Fibroblast of pulmonary artery (primary cell): ENCODE results near the gene LRMDA.
A peak's percentile ranks its signal among the peaks of the same experiment; 100 is the strongest.

Experiments
- DNase-seq: peaks from one replicate; pipeline ENCODE4 v3.0.0-alpha.2; 2010; ENCODE audit warnings: low read depth
- H3K4me3 ChIP-seq: replicated peaks from 2 replicates; pipeline ENCODE4 v1.5.1; 2011; ENCODE audit warnings: low read depth, mild to moderate bottlenecking, control low read depth, low read length, moderate library complexity
- CTCF ChIP-seq: IDR thresholded peaks from 2 replicates; pipeline ENCODE4 v1.5.1; 2011; ENCODE audit warnings: mild to moderate bottlenecking, control low read depth, low read length, inconsistent platforms; ENCODE audit errors: missing control alignments

LRMDA gene

GRCh38 chr10:76245951-76246495 lies 814.6 kb downstream of the LRMDA start:
- no peak for DNase-seq
- no peak overlapping the region for H3K4me3 ChIP-seq
- TF ChIP-seq CTCF: no peak

GRCh38 chr10:76248649-76249200 lies 817.3 kb downstream of the LRMDA start:
- DNase-seq: peak; percentile 27
- TF ChIP-seq CTCF: no peak
- H3K4me3 ChIP-seq: no peak overlapping the region

- H3K4me3 ChIP-seq: no peak overlapping the region
- DNase-seq: peak; percentile 83
- no peak for TF ChIP-seq CTCF
Measured at GRCh38 chr10:76251841-76252671, 820.6 kb downstream of the LRMDA start.

GRCh38 chr10:76252733-76253132 lies 821.3 kb downstream of the LRMDA start:
- no peak for TF ChIP-seq CTCF
- no peak overlapping the region for H3K4me3 ChIP-seq
- peak; percentile 45 for DNase-seq

- H3K4me3 ChIP-seq: no peak overlapping the region
- no peak for TF ChIP-seq CTCF
- DNase-seq: no peak
Measured at GRCh38 chr10:76255241-76255640, 823.8 kb downstream of the LRMDA start.

- no peak for TF ChIP-seq CTCF
- no peak for DNase-seq
- no peak overlapping the region for H3K4me3 ChIP-seq
Measured at GRCh38 chr10:76257816-76258215, 826.4 kb downstream of the LRMDA start.
